ENCODE measurements around the gene HCFC2.

HCFC2 gene

GRCh38 chr12:104137001-104137901 lies 72.9 kb downstream of the HCFC2 start:
- 0 to 1% methylated on average over 47 to 59 of the region's 78 CpGs for WGBS, 2 experiments (ENCODE audit: insufficient coverage in 2 of 2)

GRCh38 chr12:104137902-104138796 lies 73.8 kb downstream of the HCFC2 start, which contains the start of gene NFYB:
Gene NFYB (minus strand): TSS chr12:104138210. CDS start chr12:104135453, 2,757 bp downstream.
- Histone ChIP-seq H3K27ac (ENCODE audit: low read depth, low read length, severe bottlenecking) (peak within 1 kb of the TSS; percentile 86), H3K4me1 (ENCODE audit: control insufficient read depth, insufficient read depth, low read length, poor library complexity, severe bottlenecking) (peaks cover 31% of the 10 kb centered on the region), H3K36me3 (ENCODE audit: control insufficient read depth, insufficient read depth, low read length) (peaks cover 4% of the 10 kb centered on the region), H3K4me3 (ENCODE audit: extremely low read depth, insufficient read depth, low read length, poor library complexity, severe bottlenecking) (peak within 1 kb of the TSS; percentile 65), H3K9me3 (ENCODE audit: control insufficient read depth, low read length) (no peaks in the 10 kb centered on the region)
- WGBS, 2 experiments (ENCODE audit: insufficient coverage in 2 of 2) = 1 to 4% methylated on average over 52 to 75 of the region's 111 CpGs

More at GRCh38 chr12:104137001-104137901, 72.9 kb downstream of the HCFC2 start:
- Histone ChIP-seq H3K4me3 (ENCODE audit: extremely low read depth, insufficient read depth, low read length, poor library complexity, severe bottlenecking) (peak overlapping the region; percentile 65), H3K9me3 (ENCODE audit: control insufficient read depth, low read length) (no peaks in the 10 kb centered on the region), H3K36me3 (ENCODE audit: control insufficient read depth, insufficient read depth, low read length) (peaks cover 10% of the 10 kb centered on the region), H3K4me1 (ENCODE audit: control insufficient read depth, insufficient read depth, low read length, poor library complexity, severe bottlenecking) (peaks cover 38% of the 10 kb centered on the region), H3K27ac (ENCODE audit: low read depth, low read length, severe bottlenecking) (peak overlapping the region; percentile 86)

- Histone ChIP-seq H3K4me1 (ENCODE audit: control insufficient read depth, insufficient read depth, low read length, poor library complexity, severe bottlenecking) (peaks cover 25% of the 10 kb centered on the region), H3K9me3 (ENCODE audit: control insufficient read depth, low read length) (no peaks in the 10 kb centered on the region), H3K36me3 (ENCODE audit: control insufficient read depth, insufficient read depth, low read length) (no peaks in the 10 kb centered on the region), H3K4me3 (ENCODE audit: extremely low read depth, insufficient read depth, low read length, poor library complexity, severe bottlenecking) (peak overlapping the region; percentile 35), H3K27ac (ENCODE audit: low read depth, low read length, severe bottlenecking) (peak overlapping the region; percentile 77)
- WGBS, 2 experiments (ENCODE audit: insufficient coverage in 2 of 2) = 44 to 47% methylated on average over 4 to 6 of the region's 7 CpGs
These were observed 74.4 kb downstream of the HCFC2 start for GRCh38 chr12:104138797-104139152.

GRCh38 chr12:104142543-104142942 lies 78.2 kb downstream of the HCFC2 start:
- H3K27ac ChIP-seq (ENCODE audit: low read depth, low read length, severe bottlenecking) = no peak overlapping the region

DNA sequence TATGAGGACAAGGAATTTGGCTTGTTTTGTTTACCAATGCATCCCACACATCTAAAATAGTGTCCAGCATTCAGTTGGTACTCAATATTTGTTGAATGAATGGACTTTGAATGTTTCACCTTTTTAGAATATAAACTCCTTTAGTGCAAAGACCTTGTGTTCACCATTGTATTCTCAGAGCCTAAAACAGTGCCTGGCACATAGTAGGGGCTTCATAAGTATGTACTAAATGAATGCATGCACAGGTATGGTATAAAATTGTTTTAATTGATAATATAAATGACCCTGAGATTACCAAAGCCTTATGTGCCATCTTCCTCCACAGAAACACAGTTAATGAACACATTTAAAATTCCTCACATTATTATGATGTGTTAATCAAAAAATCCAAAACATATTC lies 78.7 kb downstream of the HCFC2 start:
- Histone ChIP-seq H3K27ac (ENCODE audit: low read depth, low read length, severe bottlenecking) (no peak overlapping the region), H3K36me3 (ENCODE audit: control insufficient read depth, insufficient read depth, low read length) (no peaks in the 10 kb centered on the region), H3K9me3 (ENCODE audit: control insufficient read depth, low read length) (no peaks in the 10 kb centered on the region), H3K4me3 (ENCODE audit: extremely low read depth, insufficient read depth, low read length, poor library complexity, severe bottlenecking) (no peak overlapping the region), H3K4me1 (ENCODE audit: control insufficient read depth, insufficient read depth, low read length, poor library complexity, severe bottlenecking) (peaks cover 5% of the 10 kb centered on the region)

More at GRCh38 chr12:104142543-104142942, 78.2 kb downstream of the HCFC2 start:
- Histone ChIP-seq H3K4me1 (ENCODE audit: control insufficient read depth, insufficient read depth, low read length, poor library complexity, severe bottlenecking) (peaks cover 5% of the 10 kb centered on the region), H3K9me3 (ENCODE audit: control insufficient read depth, low read length) (no peaks in the 10 kb centered on the region), H3K4me3 (ENCODE audit: extremely low read depth, insufficient read depth, low read length, poor library complexity, severe bottlenecking) (no peak overlapping the region), H3K36me3 (ENCODE audit: control insufficient read depth, insufficient read depth, low read length) (no peaks in the 10 kb centered on the region)
- WGBS, 2 experiments (ENCODE audit: insufficient coverage in 2 of 2) = 74 to 80% methylated on average over 2 of the region's 2 CpGs

- WGBS, 2 experiments (ENCODE audit: insufficient coverage in 2 of 2) = no CpG with 5 or more reads among the region's 1 CpG
- H3K36me3 ChIP-seq (ENCODE audit: control insufficient read depth, insufficient read depth, low read length) = no peaks in the 10 kb centered on the region
- H3K4me1 ChIP-seq (ENCODE audit: control insufficient read depth, insufficient read depth, low read length, poor library complexity, severe bottlenecking) = no peaks in the 10 kb centered on the region
- no peak overlapping the region for H3K27ac ChIP-seq (ENCODE audit: low read depth, low read length, severe bottlenecking)
- no peak overlapping the region for H3K4me3 ChIP-seq (ENCODE audit: extremely low read depth, insufficient read depth, low read length, poor library complexity, severe bottlenecking)
- H3K9me3 ChIP-seq (ENCODE audit: control insufficient read depth, low read length) = no peaks in the 10 kb centered on the region
These were observed 79.6 kb downstream of the HCFC2 start for GRCh38 chr12:104143918-104144317.

DNA sequence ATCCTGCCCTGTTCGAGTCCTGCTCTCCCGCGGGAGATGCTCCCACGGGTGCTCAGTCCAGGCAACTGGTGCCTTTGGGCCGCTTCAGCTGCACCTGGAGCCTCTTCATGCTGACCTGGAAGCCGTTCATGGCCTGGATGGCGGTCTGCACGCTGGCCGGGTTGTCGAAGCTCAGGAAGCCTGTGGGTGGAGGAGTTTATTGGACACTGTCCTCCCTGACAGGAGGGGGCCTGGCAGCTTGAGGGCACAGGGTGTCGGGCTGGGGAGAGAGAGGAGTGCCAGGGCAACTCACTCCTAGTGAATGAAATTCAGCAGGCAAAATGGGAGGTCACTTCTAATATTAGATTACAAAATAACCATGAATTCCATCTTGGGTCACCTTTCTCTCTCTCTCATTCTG lies 83.0 kb downstream of the HCFC2 start:
- H3K4me1 ChIP-seq (ENCODE audit: control insufficient read depth, insufficient read depth, low read length, poor library complexity, severe bottlenecking) = no peaks in the 10 kb centered on the region
- WGBS, 2 experiments (ENCODE audit: insufficient coverage in 2 of 2) = 94 to 96% methylated on average over 5 to 8 of the region's 11 CpGs
- H3K4me3 ChIP-seq (ENCODE audit: extremely low read depth, insufficient read depth, low read length, poor library complexity, severe bottlenecking) = no peak overlapping the region
- no peaks in the 10 kb centered on the region for H3K36me3 ChIP-seq (ENCODE audit: control insufficient read depth, insufficient read depth, low read length)
- H3K9me3 ChIP-seq (ENCODE audit: control insufficient read depth, low read length) = no peaks in the 10 kb centered on the region
- H3K27ac ChIP-seq (ENCODE audit: low read depth, low read length, severe bottlenecking) = no peak overlapping the region

- no peak overlapping the region for H3K4me3 ChIP-seq (ENCODE audit: extremely low read depth, insufficient read depth, low read length, poor library complexity, severe bottlenecking)
- H3K27ac ChIP-seq (ENCODE audit: low read depth, low read length, severe bottlenecking) = no peak overlapping the region
- WGBS, 2 experiments (ENCODE audit: insufficient coverage in 2 of 2) = 81 to 89% methylated on average over 6 to 8 of the region's 8 CpGs
- no peaks in the 10 kb centered on the region for H3K36me3 ChIP-seq (ENCODE audit: control insufficient read depth, insufficient read depth, low read length)
- no peaks in the 10 kb centered on the region for H3K9me3 ChIP-seq (ENCODE audit: control insufficient read depth, low read length)
- H3K4me1 ChIP-seq (ENCODE audit: control insufficient read depth, insufficient read depth, low read length, poor library complexity, severe bottlenecking) = no peaks in the 10 kb centered on the region
These were observed 86.1 kb downstream of the HCFC2 start for GRCh38 chr12:104150416-104150815.

DNA sequence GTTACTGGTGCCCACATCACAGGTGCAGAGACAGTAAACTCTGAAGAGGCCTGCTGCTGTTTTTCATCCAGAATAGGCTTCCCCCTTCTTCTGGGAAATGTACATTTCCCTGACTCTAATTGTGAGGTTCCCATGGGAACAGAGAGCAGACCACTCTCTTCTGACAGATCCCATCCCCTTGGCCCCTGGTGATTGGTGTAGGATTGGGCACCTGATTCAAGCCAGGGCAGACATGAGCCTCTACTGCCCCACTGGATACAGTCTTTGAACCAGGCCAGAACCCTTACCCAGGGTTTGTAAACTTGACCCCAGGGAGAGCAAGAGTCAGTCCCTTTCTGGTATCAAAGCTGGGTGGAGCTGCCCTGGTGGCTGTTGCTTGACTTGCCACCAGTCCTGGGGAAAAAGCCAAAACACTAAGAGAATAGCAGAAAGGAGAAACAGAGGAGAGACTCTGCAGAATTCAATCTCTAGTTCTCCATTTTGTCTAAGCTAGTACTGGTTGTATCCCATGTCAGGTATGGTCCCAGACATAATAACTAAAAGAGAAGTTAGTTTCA lies 88.4 kb downstream of the HCFC2 start:
- no peak overlapping the region for H3K4me3 ChIP-seq (ENCODE audit: extremely low read depth, insufficient read depth, low read length, poor library complexity, severe bottlenecking)
- no peaks in the 10 kb centered on the region for H3K4me1 ChIP-seq (ENCODE audit: control insufficient read depth, insufficient read depth, low read length, poor library complexity, severe bottlenecking)

DNA sequence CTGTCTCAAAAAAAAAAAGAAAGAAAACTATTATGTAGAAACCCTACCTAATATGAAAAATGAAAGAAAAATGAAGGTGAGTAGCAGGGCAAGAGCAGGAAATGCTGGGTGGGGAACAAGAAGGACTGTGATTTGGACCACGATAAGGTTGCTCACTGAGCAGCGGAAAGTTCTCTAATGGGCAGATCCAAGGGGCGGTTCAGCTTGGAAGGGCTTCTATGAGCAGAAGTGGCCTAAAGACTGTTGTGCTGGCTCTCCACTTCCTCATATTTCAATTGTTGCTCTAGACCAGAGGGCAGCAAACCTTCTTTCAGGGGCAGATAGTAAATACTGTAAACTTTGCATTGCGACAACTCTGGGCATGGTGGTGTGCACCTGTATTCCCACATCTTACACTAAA lies 90.0 kb downstream of the HCFC2 start:
- Histone ChIP-seq H3K27ac (ENCODE audit: low read depth, low read length, severe bottlenecking) (no peak overlapping the region), H3K36me3 (ENCODE audit: control insufficient read depth, insufficient read depth, low read length) (no peaks in the 10 kb centered on the region), H3K4me1 (ENCODE audit: control insufficient read depth, insufficient read depth, low read length, poor library complexity, severe bottlenecking) (no peaks in the 10 kb centered on the region), H3K9me3 (ENCODE audit: control insufficient read depth, low read length) (no peaks in the 10 kb centered on the region), H3K4me3 (ENCODE audit: extremely low read depth, insufficient read depth, low read length, poor library complexity, severe bottlenecking) (no peak overlapping the region)
- 93 to 100% methylated on average over 3 to 4 of the region's 4 CpGs for WGBS, 2 experiments (ENCODE audit: insufficient coverage in 2 of 2)

More for the DNA sequence above, 88.4 kb downstream of the HCFC2 start:
- H3K36me3 ChIP-seq (ENCODE audit: control insufficient read depth, insufficient read depth, low read length) = no peaks in the 10 kb centered on the region
- no peak overlapping the region for H3K27ac ChIP-seq (ENCODE audit: low read depth, low read length, severe bottlenecking)
- H3K9me3 ChIP-seq (ENCODE audit: control insufficient read depth, low read length) = no peaks in the 10 kb centered on the region

Data from mesodermal cell (in vitro differentiated cells).